ENCODE results near the gene NIBAN1.

GRCh38 chr1:184950906-184951305, 23.4 kb downstream of the NIBAN1 start:
- no peak for TF ChIP-seq YY1 (IDR thresholded peaks at IDR 0.05; ENCODE audit: low read depth)
- TF ChIP-seq RAD21 (IDR thresholded peaks at IDR 0.05; ENCODE audit: low read depth) = no peak
- no peak for TF ChIP-seq TAF1 (IDR thresholded peaks at IDR 0.05; ENCODE audit: low read depth)
- no peak for TF ChIP-seq ZBTB7A (IDR thresholded peaks at IDR 0.05; ENCODE audit: low read depth)

Measured in Ishikawa (cell line).